Esophagus squamous epithelium (tissue), 5 donors: ENCODE measurements around the gene IQUB. TPM values are rescaled to one million over a fixed set of nuclear protein-coding genes. Genes with fewer than 3 reads are reported as not detected.
"Not testable (repeated sequence)": the region's sequence is repeated elsewhere in the genome, so short reads cannot be mapped to it uniquely, and the experiment has no call there.

Source experiments
- DNase-seq: peaks from one replicate; lab custom pipeline; 2025; lab: John Stamatoyannopoulos, UW
- H3K27ac ChIP-seq, 4 donors: fragments of 200-600 bp; sonication (generic); one replicate each; pipeline ENCODE4 v1.5.1; 2016 to 2019; ENCODE audit warnings: mild to moderate bottlenecking in 1 of 4
- H3K27me3 ChIP-seq, 4 donors: fragments of 200-600 bp; sonication (generic); 1 replicate in 3 of 4; 2 replicates in 1 of 4; pipeline versions ENCODE4 v1.5.1 to v1.6.0; 2017 to 2021; ENCODE audit warnings: antibody characterized with exemption in 1 of 4
- H3K36me3 ChIP-seq, 3 donors: fragments of 200-600 bp; sonication (generic); one replicate each; pipeline ENCODE4 v1.5.1; 2016 to 2019
- H3K4me1 ChIP-seq, 3 donors: fragments of 200-600 bp; sonication (generic); one replicate each; pipeline ENCODE4 v1.5.1; 2017 to 2019
- H3K4me3 ChIP-seq, 4 donors: fragments of 200-600 bp; sonication (generic); 1 replicate in 3 of 4; 2 replicates in 1 of 4; pipeline ENCODE4 v1.5.1; 2016 to 2019; ENCODE audit warnings: mild to moderate bottlenecking in 2 of 4, moderate library complexity in 1 of 4
- H3K9me3 ChIP-seq, 3 donors: fragments of 200-600 bp; sonication (generic); one replicate each; pipeline ENCODE4 v1.5.1; 2016 to 2019
- CTCF ChIP-seq, 6 experiments: fragments of 450-650 bp in 4 of 6; fragments of 200-600 bp in 2 of 6; sonication (generic) in 2 of 6; IDR thresholded peaks; one replicate each; pipeline ENCODE4 v1.5.1; 2016 to 2019; ENCODE audit warnings: antibody characterized with exemption in 6 of 6, mild to moderate bottlenecking in 4 of 6, moderate library complexity in 4 of 6
- POLR2A ChIP-seq, 4 donors: fragments of 450-650 bp; IDR thresholded peaks; one replicate each; pipeline ENCODE4 v1.6.1; 2017; ENCODE audit warnings: antibody characterized with exemption in 4 of 4, mild to moderate bottlenecking in 4 of 4, moderate library complexity in 3 of 4
- WGBS, 2 donors: methylation state at CpG; one replicate each; pipeline ENCODE4 v1.1.5; 2018; 5-methylcytosine and 5-hydroxymethylcytosine counted together
- intact Hi-C: fragments of 100-400 bp; cut with DNase I; formaldehyde crosslinking; loops from one replicate; pipeline ENCODE4 v1.15.0; 2022
- total RNA-seq, 4 donors: library from RNA; depleted of rRNA; stranded (reverse); fragments of >200 nt; gene quantifications; one replicate each; pipeline ENCODE4 v1.1.0, GENCODE V29; 2016
- donor health status: DM: yes; HTN: yes; CAD: no.

IQUB gene
- total RNA-seq, 4 donors from 2014 or later: 0.27 TPM; not detected in 3

GRCh38 chr7:123533929-123534382, 439 bp downstream of the IQUB start:
- WGBS, 2 donors: 2 to 4% methylated on average over 9 of the region's 9 CpGs
- no peak for DNase-seq

GRCh38 chr7:123533553-123533917, 860 bp downstream of the IQUB start:
- 81 to 92% methylated on average over 3 of the region's 3 CpGs for WGBS, 2 donors
- no peak overlapping the region for H3K27ac ChIP-seq
- peaks cover 0 to 28% (median 2%) of the 10 kb centered on the region in 4 donors for H3K27me3 ChIP-seq
- no peak for DNase-seq
- no peaks in the 10 kb centered on the region for H3K36me3 ChIP-seq
- H3K4me1 ChIP-seq: peaks cover 0 to 48% (median 6%) of the 10 kb centered on the region in 3 donors
- peak overlapping the region in 1 of 4 donors; percentile 77 for H3K4me3 ChIP-seq
- intact Hi-C loops: no loop called here
- H3K9me3 ChIP-seq: no peaks in the 10 kb centered on the region
- TF ChIP-seq POLR2A (IDR thresholded peaks at IDR 0.05): no peak
- no peak for TF ChIP-seq CTCF (IDR thresholded peaks at IDR 0.05)

More at GRCh38 chr7:123533929-123534382, 439 bp downstream of the IQUB start:
- Histone ChIP-seq H3K27ac (peak overlapping the region in 3 of 4 donors; percentile 54 to 95 (median 93)), H3K4me1 (peaks cover 0 to 51% (median 6%) of the 10 kb centered on the region in 3 donors), H3K27me3 (peaks cover 0 to 28% (median 2%) of the 10 kb centered on the region in 4 donors), H3K36me3 (no peaks in the 10 kb centered on the region), H3K9me3 (no peaks in the 10 kb centered on the region), H3K4me3 (peak overlapping the region; percentile 32 to 77 (median 64))
- intact Hi-C loops: no loop called here
- TF ChIP-seq CTCF (IDR thresholded peaks at IDR 0.05) (no peak), POLR2A (IDR thresholded peaks at IDR 0.05) (no peak)

GRCh38 chr7:123532788-123533552, 1.4 kb downstream of the IQUB start:
- Histone ChIP-seq H3K4me1 (peaks cover 0 to 42% (median 6%) of the 10 kb centered on the region in 3 donors), H3K4me3 (peak overlapping the region in 3 of 4 donors; percentile 38 to 61 (median 41)), H3K27me3 (peaks cover 0 to 28% (median 2%) of the 10 kb centered on the region in 4 donors)
- WGBS, 2 donors: 21 to 28% methylated on average over 3 to 10 of the region's 33 CpGs
- intact Hi-C loops, DNase-seq, H3K36me3 ChIP-seq, H3K27ac ChIP-seq, H3K9me3 ChIP-seq: not testable (repeated sequence)

GRCh38 chr7:123532343-123532742, 2.1 kb downstream of the IQUB start:
- H3K27ac ChIP-seq, H3K36me3 ChIP-seq, intact Hi-C loops, H3K9me3 ChIP-seq, DNase-seq: not testable (repeated sequence)
- peaks cover 0 to 28% (median 2%) of the 10 kb centered on the region in 4 donors for H3K27me3 ChIP-seq
- WGBS, 2 donors: 19 to 32% methylated on average over 4 to 6 of the region's 14 CpGs
- H3K4me1 ChIP-seq: peaks cover 0 to 36% (median 6%) of the 10 kb centered on the region in 3 donors
- H3K4me3 ChIP-seq: peak overlapping the region in 3 of 4 donors; percentile 38 to 61 (median 41)

- DNase-seq: not testable (repeated sequence)
- WGBS, 2 donors: 91 to 98% methylated on average over 10 to 13 of the region's 13 CpGs
These were observed 4.3 kb downstream of the IQUB start for GRCh38 chr7:123530035-123530591.

GRCh38 chr7:123528265-123528664, 6.1 kb downstream of the IQUB start:
- TF ChIP-seq CTCF (IDR thresholded peaks at IDR 0.05): no peak
- no peak for TF ChIP-seq POLR2A (IDR thresholded peaks at IDR 0.05)
- no peak overlapping the region for H3K4me3 ChIP-seq
- intact Hi-C loops: no loop called here
- no peak overlapping the region for H3K27ac ChIP-seq
- no peak for DNase-seq
- H3K9me3 ChIP-seq: no peaks in the 10 kb centered on the region
- peaks cover 0 to 12% (median 0%) of the 10 kb centered on the region in 3 donors for H3K4me1 ChIP-seq
- WGBS, 2 donors: 72 to 91% methylated on average over 5 of the region's 5 CpGs
- peaks cover 0 to 19% (median 2%) of the 10 kb centered on the region in 4 donors for H3K27me3 ChIP-seq
- no peaks in the 10 kb centered on the region for H3K36me3 ChIP-seq

More at GRCh38 chr7:123530035-123530591, 4.3 kb downstream of the IQUB start:
- H3K27ac ChIP-seq, H3K4me3 ChIP-seq, H3K36me3 ChIP-seq, H3K9me3 ChIP-seq, intact Hi-C loops: not testable (repeated sequence)
- peaks cover 0 to 28% (median 2%) of the 10 kb centered on the region in 4 donors for H3K27me3 ChIP-seq
- H3K4me1 ChIP-seq: peaks cover 0 to 22% (median 6%) of the 10 kb centered on the region in 3 donors

- H3K4me1 ChIP-seq, H3K36me3 ChIP-seq, H3K27ac ChIP-seq, H3K9me3 ChIP-seq, DNase-seq, intact Hi-C loops: not testable (repeated sequence)
- H3K27me3 ChIP-seq: peaks cover 0 to 14% (median 0%) of the 10 kb centered on the region in 4 donors
- H3K4me3 ChIP-seq: peak overlapping the region in 1 of 4 donors; percentile 18
- WGBS, 2 donors: 78 to 93% methylated on average over 6 to 22 of the region's 24 CpGs
These were observed 6.6 kb downstream of the IQUB start for GRCh38 chr7:123527712-123528225.

GRCh38 chr7:123526533-123526932, 7.9 kb downstream of the IQUB start:
- 86 to 93% methylated on average over 6 of the region's 7 CpGs for WGBS, 2 donors
- H3K9me3 ChIP-seq, intact Hi-C loops, H3K27ac ChIP-seq, DNase-seq, H3K4me1 ChIP-seq, H3K36me3 ChIP-seq, H3K4me3 ChIP-seq, H3K27me3 ChIP-seq: not testable (repeated sequence)
